K562 (cell line): ENCODE results near the gene ORC3. TPM values are rescaled to one million over a fixed set of nuclear protein-coding genes. Genes with fewer than 3 reads are reported as not detected.
A peak's percentile ranks its signal among the peaks of the same experiment; 100 is the strongest.

Experiments
- ATAC-seq: fragments of 200-7000 bp; cut with Tn5 transposase; 3 replicates; pipeline ENCODE4 v1.9.1; 2020; ENCODE audit warnings: moderate library complexity
- BruUV-seq: library from RNA; stranded (reverse); fragments of 400-500 nt; replicated peaks from 2 replicates; lab custom pipeline; 2021; lab: Mats Ljungman, UMichigan
- CTCF ChIA-PET: fragments of 300-600 bp; formaldehyde crosslinking; extraction: SDS; loops from one replicate; lab custom pipeline; 2021; ENCODE audit warnings: low intra/inter-chr PET ratio; lab: Yijun Ruan, JAX
- POLR2A ChIA-PET: fragments of 300-600, 350-650 bp; sonication (Branson Sonifier 250); formaldehyde crosslinking; extraction: SDS; loops from one replicate; lab custom pipeline; 2021; ENCODE audit warnings: antibody characterized with exemption, inconsistent platforms; lab: Yijun Ruan, JAX
- DNase-seq, 4 experiments: peaks; one replicate each; pipeline versions ENCODE4 v3.0.0 to v3.0.0-alpha.2; 2011 to 2018; ENCODE audit warnings: low spot score in 3 of 4, mixed read lengths in 3 of 4; ENCODE audit errors: extremely low read depth in 1 of 4
- FAIRE-seq: peaks from 2 replicates; lab custom pipeline; 2011; peaks lifted over from hg19 to GRCh38; lab: Jason Lieb, UNC
- H2AFZ ChIP-seq: 2 replicates; pipeline ENCODE4 v1.6.0; 2011; ENCODE audit warnings: low read depth, low read length, control low read depth, inconsistent platforms
- H3K27ac ChIP-seq: fragments of 200-600 bp; 3 replicates; pipeline ENCODE4 v1.8.0; 2011; ENCODE audit warnings: low read depth, mild to moderate bottlenecking, control low read depth, inconsistent platforms, low read length, moderate library complexity, mixed read lengths; ENCODE audit errors: extremely low read depth
- H3K27me3 ChIP-seq, 2 experiments: fragments of 300-600 bp in 1 of 2; 2 replicates in 1 of 2; 3 replicates in 1 of 2; pipeline versions ENCODE4 v1.6.0 to v1.8.0; 2011; ENCODE audit warnings: inconsistent platforms in 2 of 2, low read length in 2 of 2, mild to moderate bottlenecking in 1 of 2, mixed read lengths in 1 of 2, moderate library complexity in 1 of 2; ENCODE audit not compliant: control insufficient read depth in 2 of 2, insufficient read depth in 2 of 2
- H3K36me3 ChIP-seq: fragments of 300-600 bp; 3 replicates; pipeline ENCODE4 v1.8.0; 2011; ENCODE audit warnings: mild to moderate bottlenecking, low read length, inconsistent platforms; ENCODE audit not compliant: control insufficient read depth, insufficient read depth
- H3K4me1 ChIP-seq, 2 experiments: fragments of 200-600 bp in 1 of 2; replicated peaks in 1 of 2; 2 replicates in 1 of 2; 3 replicates in 1 of 2; pipeline versions ENCODE4 v1.5.1 to v1.8.0; 2011; ENCODE audit warnings: inconsistent platforms in 2 of 2, low read length in 2 of 2, mild to moderate bottlenecking in 1 of 2, mixed read lengths in 1 of 2, moderate library complexity in 1 of 2; ENCODE audit not compliant: control insufficient read depth in 2 of 2, insufficient read depth in 2 of 2
- H3K4me2 ChIP-seq: 2 replicates; pipeline ENCODE4 v1.6.1; 2011; ENCODE audit warnings: low read length, control low read depth, inconsistent platforms, mixed read lengths; ENCODE audit not compliant: insufficient read depth
- H3K4me3 ChIP-seq: fragments of 200-600 bp; sonication (generic), shearing (Covaris generic); 2 replicates; pipeline ENCODE4 v1.5.1; 2016; ENCODE audit warnings: control low read depth, inconsistent platforms
- H3K79me2 ChIP-seq: fragments of 200-600 bp; 3 replicates; pipeline ENCODE4 v1.8.0; 2011; ENCODE audit warnings: low read length, inconsistent platforms; ENCODE audit not compliant: control insufficient read depth, insufficient read depth
- H3K9ac ChIP-seq, 2 experiments: 2 replicates each; pipeline versions ENCODE4 v1.6.0 to v1.6.1; 2011; ENCODE audit warnings: low read depth in 2 of 2, low read length in 2 of 2, control low read depth in 1 of 2, inconsistent platforms in 1 of 2, mild to moderate bottlenecking in 1 of 2, mixed read lengths in 1 of 2; ENCODE audit not compliant: insufficient read depth in 1 of 2
- H3K9me1 ChIP-seq: one replicate; pipeline ENCODE4 v1.6.0; 2011; ENCODE audit warnings: inconsistent platforms, mild to moderate bottlenecking, low read length, moderate library complexity; ENCODE audit not compliant: control insufficient read depth, insufficient read depth
- H3K9me3 ChIP-seq: replicated peaks from 2 replicates; pipeline ENCODE4 v1.5.1; 2011; ENCODE audit warnings: low read depth, low read length, inconsistent platforms; ENCODE audit not compliant: control insufficient read depth, insufficient read depth
- H4K20me1 ChIP-seq: replicated peaks from 2 replicates; pipeline ENCODE4 v1.6.1; 2011; ENCODE audit warnings: low read length, inconsistent platforms, mixed read lengths; ENCODE audit not compliant: control insufficient read depth, insufficient read depth
- REST ChIP-seq, 2 experiments: fragments of 450-650 bp; formaldehyde crosslinking in 1 of 2; IDR thresholded peaks; 2 replicates each; pipeline versions ENCODE4 v1.4.0 to v1.6.1; 2014 to 2020; ENCODE audit warnings: mild to moderate bottlenecking in 2 of 2, borderline replicate concordance in 1 of 2, low read depth in 1 of 2
- TEAD4 ChIP-seq, 2 experiments: sonication (generic) in 1 of 2; formaldehyde crosslinking in 1 of 2; IDR thresholded peaks; 2 replicates each; pipeline versions ENCODE4 v1.6.1 to v1.8.0; 2012 to 2022; ENCODE audit warnings: borderline replicate concordance in 1 of 2, inconsistent platforms in 1 of 2, low read length in 1 of 2, mild to moderate bottlenecking in 1 of 2, missing genetic modification reagents in 1 of 2
- U2AF2 ChIP-seq: fragments of 200-400 bp; formaldehyde crosslinking; optimal IDR thresholded peaks from 2 replicates; pipeline ENCODE3; 2017; ENCODE audit warnings: low read depth, mild to moderate bottlenecking, low read length
- YY1 ChIP-seq, 3 experiments: IDR thresholded peaks; 2 replicates each; pipeline ENCODE4 v1.6.1; 2011; ENCODE audit warnings: low read length in 2 of 3, mild to moderate bottlenecking in 2 of 3, moderate library complexity in 2 of 3, borderline replicate concordance in 1 of 3, control low read depth in 1 of 3, low read depth in 1 of 3; ENCODE audit not compliant: insufficient read depth in 3 of 3, insufficient replicate concordance in 2 of 3, control insufficient read depth in 1 of 3, insufficient read length in 1 of 3; ENCODE audit errors: extremely low read depth in 1 of 3
- WGBS: fragments of 100-300 bp; shearing (Covaris generic); methylation state at CpG from one replicate; pipeline ENCODE4 v1.1.6; 2016; ENCODE audit warnings: low coverage, mixed read lengths; ENCODE audit not compliant: insufficient coverage; ENCODE audit errors: missing lambda C conversion rate; 5-methylcytosine and 5-hydroxymethylcytosine counted together
- in situ Hi-C: fragments of 300-500 bp; cut with MboI; formaldehyde crosslinking; loops from 4 replicates; pipeline ENCODE4 v1.15.0; 2018; ENCODE audit warnings: inconsistent platforms, mixed read lengths
- intact Hi-C: fragments of 100-400 bp; cut with micrococcal nuclease; formaldehyde crosslinking; loops from 2 replicates; pipeline ENCODE4 v1.14.2; 2022
- polyA plus RNA-seq, 8 experiments: library from polyadenylated mRNA; depleted of rRNA in 4 of 8; stranded (reverse) in 5 of 8; unstranded in 3 of 8; fragments of >200 nt; fragmentation: Nextera tagmentation in 2 of 8; fragmentation: Illumina TruSeq in 1 of 8; extraction: Ambion mirVana in 2 of 8; extraction: Trizol in 1 of 8; gene quantifications; 2 replicates each; pipeline versions ENCODE4 v1.2.1 to v1.2.3, GENCODE V29; 2011 to 2014; ENCODE audit warnings: inconsistent platforms in 1 of 8, missing spikeins in 1 of 8
- total RNA-seq, 7 experiments: library from RNA; depleted of rRNA in 6 of 7; stranded (reverse); fragments of >200 nt in 6 of 7; fragmentation: Illumina TruSeq in 2 of 7; extraction: Trizol in 2 of 7; gene quantifications; 2 replicates each; pipeline versions ENCODE4 v1.2.1 to v1.2.3, GENCODE V29; 2011 to 2021; ENCODE audit warnings: low replicate concordance in 1 of 7

The ORC3 gene
- total and polyA plus RNA-seq, 9 of the 15 experiments (the other 6 are each of a cell fraction or from before 2014, with no cell fraction given): 28.8 to 159 (median 74.8) TPM

- ATAC-seq (no peak), DNase-seq (no peak), FAIRE-seq (no peak)
- no TSS peak for BruUV-seq
- intact Hi-C loops (no loop called here), in situ Hi-C loops (no loop called here)
- Histone ChIP-seq H4K20me1 (peaks cover 11% of the 10 kb centered on the region; the same call in 1 of the 2 replicates), H3K4me2 (peak overlapping the region; percentile 100), H3K27ac (peak overlapping the region; percentile 95), H3K27me3 (no peaks in the 10 kb centered on the region), H3K9me1 (no peaks in the 10 kb centered on the region), H2AFZ (no peak overlapping the region), H3K9ac (peak overlapping the region; percentile 96 to 100; a peak in 3 of 4 replicates), H3K4me1 (peaks cover 0 to 8% of the 10 kb centered on the region in 2 experiments; a peak in 3 of 5 replicates), H3K4me3 (peak overlapping the region; percentile 87), H3K36me3 (peaks cover 53% of the 10 kb centered on the region), H3K9me3 (no peaks in the 10 kb centered on the region), H3K79me2 (peaks cover 72% of the 10 kb centered on the region)
- WGBS: 19% methylated on average over 4 of the region's 4 CpGs
- TF ChIP-seq REST (IDR thresholded peaks at IDR 0.05; ENCODE audit: borderline replicate concordance) (peak; percentile 54), REST (CRISPR knock-in tag; IDR thresholded peaks at IDR 0.05; ENCODE audit: low read depth) (no peak), YY1 (IDR thresholded peaks at IDR 0.05; ENCODE audit: borderline replicate concordance in 1 of 3, control insufficient read depth in 1 of 3, extremely low read depth in 1 of 3, insufficient read depth in 3 of 3, insufficient read length in 1 of 3, insufficient replicate concordance in 2 of 3, low read depth in 1 of 3, low read length in 2 of 3) (peak in 1 of 3 experiments; percentile 43), TEAD4 (IDR thresholded peaks at IDR 0.05; ENCODE audit: low read length) (0 out of 2 replicates have a peak, but pooled peaks have one; percentile 28), TEAD4 (CRISPR knock-in tag; IDR thresholded peaks at IDR 0.05; ENCODE audit: borderline replicate concordance) (no peak), U2AF2 (no peak)
- ChIA-PET POLR2A (interaction anchor here (1.7 kb wide), 2 partner anchors 11 to 15 kb away, joined by 6 to 9 read pairs; no protein-coding TSS in a partner anchor), CTCF (no interaction called here)
Measured at GRCh38 chr6:87590990-87591389, 1.1 kb downstream of the ORC3 start.
